Measurements from ENCODE around the gene FGF5.
"Not testable (repeated sequence)": the region's sequence is repeated elsewhere in the genome, so short reads cannot be mapped to it uniquely, and the experiment has no call there.

FGF5 gene

GRCh38 chr4:80243274-80244018, 23.0 kb upstream of the FGF5 start:
- TF ChIP-seq MYC (IDR thresholded peaks at IDR 0.05; ENCODE audit: low read depth, low read length): no peak
- DNase-seq (ENCODE audit: low read depth): no peak
- no peak overlapping the region for H3K4me3 ChIP-seq (ENCODE audit: low read depth, low read length)

DNA sequence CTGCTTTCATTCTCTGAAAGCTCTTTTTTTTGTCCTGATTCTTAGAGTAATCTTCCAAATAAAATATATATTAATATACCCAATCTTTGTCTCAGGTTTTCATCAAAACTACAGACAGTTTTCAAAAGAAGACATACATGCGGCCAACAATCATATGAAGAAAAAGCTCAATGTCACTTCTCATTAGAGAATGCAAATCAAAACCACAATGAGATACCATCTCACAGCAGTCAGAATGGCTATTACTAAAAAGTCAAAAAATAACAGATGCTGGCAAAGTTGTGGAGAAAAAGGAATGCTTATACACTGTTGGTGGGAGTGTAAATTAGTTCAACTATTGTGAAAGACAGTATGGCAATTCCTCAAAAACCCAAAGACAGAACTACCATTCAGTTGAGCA, 19.0 kb upstream of the FGF5 start:
- not testable (repeated sequence) for DNase-seq (ENCODE audit: low read depth); H3K4me3 ChIP-seq (ENCODE audit: low read depth, low read length)

GRCh38 chr4:80249144-80249543, 17.3 kb upstream of the FGF5 start:
- TF ChIP-seq MAX (IDR thresholded peaks at IDR 0.05; ENCODE audit: low read depth, low read length) (no peak), MYC (IDR thresholded peaks at IDR 0.05; ENCODE audit: low read depth, low read length) (no peak), POLR2A (IDR thresholded peaks at IDR 0.05; ENCODE audit: extremely low read depth, insufficient read length) (no peak)
- TF ChIP-seq, protein P1, sequence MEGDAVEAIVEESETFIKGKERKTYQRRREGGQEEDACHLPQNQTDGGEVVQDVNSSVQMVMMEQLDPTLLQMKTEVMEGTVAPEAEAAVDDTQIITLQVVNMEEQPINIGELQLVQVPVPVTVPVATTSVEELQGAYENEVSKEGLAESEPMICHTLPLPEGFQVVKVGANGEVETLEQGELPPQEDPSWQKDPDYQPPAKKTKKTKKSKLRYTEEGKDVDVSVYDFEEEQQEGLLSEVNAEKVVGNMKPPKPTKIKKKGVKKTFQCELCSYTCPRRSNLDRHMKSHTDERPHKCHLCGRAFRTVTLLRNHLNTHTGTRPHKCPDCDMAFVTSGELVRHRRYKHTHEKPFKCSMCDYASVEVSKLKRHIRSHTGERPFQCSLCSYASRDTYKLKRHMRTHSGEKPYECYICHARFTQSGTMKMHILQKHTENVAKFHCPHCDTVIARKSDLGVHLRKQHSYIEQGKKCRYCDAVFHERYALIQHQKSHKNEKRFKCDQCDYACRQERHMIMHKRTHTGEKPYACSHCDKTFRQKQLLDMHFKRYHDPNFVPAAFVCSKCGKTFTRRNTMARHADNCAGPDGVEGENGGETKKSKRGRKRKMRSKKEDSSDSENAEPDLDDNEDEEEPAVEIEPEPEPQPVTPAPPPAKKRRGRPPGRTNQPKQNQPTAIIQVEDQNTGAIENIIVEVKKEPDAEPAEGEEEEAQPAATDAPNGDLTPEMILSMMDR (IDR thresholded peaks at IDR 0.05; ENCODE audit: low read depth, low read length): no peak
- no peak overlapping the region for H3K4me3 ChIP-seq (ENCODE audit: low read depth, low read length)
- DNase-seq (ENCODE audit: low read depth): no peak

DNA sequence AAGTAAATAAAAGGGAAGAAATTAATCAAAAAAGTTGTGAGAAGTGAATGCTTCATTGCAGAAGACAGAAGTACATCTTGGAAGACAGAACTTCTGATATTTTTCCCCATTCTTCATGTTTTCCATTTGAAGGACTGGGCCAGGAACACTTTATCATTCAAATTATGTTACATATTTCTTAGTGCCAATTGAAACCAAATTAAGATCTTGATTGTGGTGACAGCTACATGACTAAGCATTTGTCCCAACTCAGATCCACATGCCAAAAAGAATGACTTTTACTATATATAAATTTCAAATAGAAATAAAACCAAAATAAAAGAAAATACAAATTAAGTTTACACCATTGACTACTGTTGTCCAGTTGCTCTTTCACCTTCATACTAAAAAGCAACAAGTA, 14.0 kb upstream of the FGF5 start:
- no peak for TF ChIP-seq MAX (IDR thresholded peaks at IDR 0.05; ENCODE audit: low read depth, low read length)
- no peak for TF ChIP-seq POLR2A (IDR thresholded peaks at IDR 0.05; ENCODE audit: extremely low read depth, insufficient read length)
- TF ChIP-seq MYC (IDR thresholded peaks at IDR 0.05; ENCODE audit: low read depth, low read length): no peak
- TF ChIP-seq, protein P1 (IDR thresholded peaks at IDR 0.05; ENCODE audit: low read depth, low read length): no peak
- H3K4me3 ChIP-seq (ENCODE audit: low read depth, low read length): no peak overlapping the region
- DNase-seq (ENCODE audit: low read depth): no peak

GRCh38 chr4:80252953-80253352, 13.5 kb upstream of the FGF5 start:
- TF ChIP-seq, protein P1 (IDR thresholded peaks at IDR 0.05; ENCODE audit: low read depth, low read length): no peak
- no peak for TF ChIP-seq POLR2A (IDR thresholded peaks at IDR 0.05; ENCODE audit: extremely low read depth, insufficient read length)
- no peak for TF ChIP-seq MAX (IDR thresholded peaks at IDR 0.05; ENCODE audit: low read depth, low read length)
- no peak for TF ChIP-seq MYC (IDR thresholded peaks at IDR 0.05; ENCODE audit: low read depth, low read length)
- H3K4me3 ChIP-seq (ENCODE audit: low read depth, low read length): no peak overlapping the region
- DNase-seq (ENCODE audit: low read depth): no peak

DNA sequence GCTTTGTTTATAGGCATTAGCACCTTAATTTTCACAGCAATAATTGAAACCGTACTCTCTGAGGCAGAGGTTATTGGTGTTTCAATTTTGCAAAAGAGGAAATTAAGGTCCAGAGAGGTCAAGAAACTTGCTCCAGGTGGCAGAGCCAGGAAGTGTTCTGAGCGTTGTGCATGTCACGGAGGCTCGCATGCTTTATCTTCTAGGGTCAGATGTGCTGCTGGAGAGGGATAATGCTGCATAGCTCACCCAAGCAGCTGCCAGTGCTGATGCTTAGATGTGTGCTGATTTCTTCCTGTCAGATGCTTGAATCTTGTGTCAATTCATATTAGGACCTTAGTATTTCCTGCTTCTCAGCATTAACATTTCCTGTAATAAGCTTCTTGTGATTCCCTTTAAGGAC, 13.0 kb upstream of the FGF5 start:
- H3K4me3 ChIP-seq (ENCODE audit: low read depth, low read length): no peak overlapping the region
- TF ChIP-seq MYC (IDR thresholded peaks at IDR 0.05; ENCODE audit: low read depth, low read length) (no peak), POLR2A (IDR thresholded peaks at IDR 0.05; ENCODE audit: extremely low read depth, insufficient read length) (no peak), MAX (IDR thresholded peaks at IDR 0.05; ENCODE audit: low read depth, low read length) (no peak)
- TF ChIP-seq, protein P1 (IDR thresholded peaks at IDR 0.05; ENCODE audit: low read depth, low read length): no peak
- no peak for DNase-seq (ENCODE audit: low read depth)

DNA sequence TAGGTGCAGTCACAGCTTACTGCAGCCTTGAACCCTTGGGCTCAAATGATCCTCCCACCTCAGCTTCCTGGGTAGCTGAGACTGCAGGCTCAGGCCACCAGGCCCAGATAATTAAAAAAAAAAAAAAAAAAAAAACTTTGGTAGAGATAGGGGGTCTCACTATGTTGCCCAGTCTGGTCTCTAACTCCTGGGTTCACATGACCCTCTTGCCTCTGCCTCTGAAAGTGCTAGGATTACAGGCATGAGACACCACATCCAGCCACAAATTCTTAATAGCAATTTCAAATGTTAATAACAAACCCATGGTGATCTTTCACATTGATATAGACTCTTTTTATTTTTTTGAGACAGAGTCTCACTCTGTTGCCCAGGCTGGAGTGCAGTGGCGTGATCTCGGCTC, 12.3 kb upstream of the FGF5 start:
- DNase-seq (ENCODE audit: low read depth): no peak
- no peak for TF ChIP-seq POLR2A (IDR thresholded peaks at IDR 0.05; ENCODE audit: extremely low read depth, insufficient read length)
- TF ChIP-seq, protein P1 (IDR thresholded peaks at IDR 0.05; ENCODE audit: low read depth, low read length): no peak
- no peak for TF ChIP-seq MAX (IDR thresholded peaks at IDR 0.05; ENCODE audit: low read depth, low read length)
- H3K4me3 ChIP-seq (ENCODE audit: low read depth, low read length): no peak overlapping the region
